Measurements from ENCODE around the gene PANK1.

The PANK1 gene

GRCh38 chr10:89574368-89574767 lies 70.7 kb downstream of the PANK1 start:
- DNase-seq (ENCODE audit: low read depth): no peak
- no peak for TF ChIP-seq CTCF (IDR thresholded peaks at IDR 0.05; ENCODE audit: insufficient read depth, low read depth, low read length, missing control alignments)
- H3K4me3 ChIP-seq (ENCODE audit: low read length): no peak overlapping the region

GRCh38 chr10:89567576-89568245 lies 77.3 kb downstream of the PANK1 start:
- no peak overlapping the region for H3K4me3 ChIP-seq (ENCODE audit: low read length)
- DNase-seq (ENCODE audit: low read depth): no peak
- TF ChIP-seq CTCF (IDR thresholded peaks at IDR 0.05; ENCODE audit: insufficient read depth, low read depth, low read length, missing control alignments): no peak

GRCh38 chr10:89566992-89567391 lies 78.0 kb downstream of the PANK1 start:
- no peak overlapping the region for H3K4me3 ChIP-seq (ENCODE audit: low read length)
- no peak for DNase-seq (ENCODE audit: low read depth)
- TF ChIP-seq CTCF (IDR thresholded peaks at IDR 0.05; ENCODE audit: insufficient read depth, low read depth, low read length, missing control alignments): no peak

- no peak for DNase-seq (ENCODE audit: low read depth)
- TF ChIP-seq CTCF (IDR thresholded peaks at IDR 0.05; ENCODE audit: insufficient read depth, low read depth, low read length, missing control alignments): no peak
- H3K4me3 ChIP-seq (ENCODE audit: low read length): no peak overlapping the region
Measured at GRCh38 chr10:89566095-89566950, 78.7 kb downstream of the PANK1 start.

GRCh38 chr10:89565180-89565579 lies 79.9 kb downstream of the PANK1 start:
- DNase-seq (ENCODE audit: low read depth): no peak
- TF ChIP-seq CTCF (IDR thresholded peaks at IDR 0.05; ENCODE audit: insufficient read depth, low read depth, low read length, missing control alignments): no peak
- no peak overlapping the region for H3K4me3 ChIP-seq (ENCODE audit: low read length)

GRCh38 chr10:89563861-89564478 lies 81.1 kb downstream of the PANK1 start:
- peak; percentile 71 for DNase-seq (ENCODE audit: low read depth)
- TF ChIP-seq CTCF (IDR thresholded peaks at IDR 0.05; ENCODE audit: insufficient read depth, low read depth, low read length, missing control alignments): peak; percentile 67
- no peak overlapping the region for H3K4me3 ChIP-seq (ENCODE audit: low read length)

Measured in epithelial cell of esophagus (primary cell).